ENCODE measurements around the gene COL24A1. TPM values are rescaled to one million over a fixed set of nuclear protein-coding genes. Genes with fewer than 3 reads are reported as not detected.

The COL24A1 gene
- total and polyA plus RNA-seq, 2 donors: 5.2 to 13.7 TPM

GRCh38 chr1:86176226-86176625, 19.7 kb upstream of the COL24A1 start:
- DNase-seq (ENCODE audit: extremely low spot score): no peak
- H3K4me3 ChIP-seq (ENCODE audit: low read depth, low read length): no peak overlapping the region
- no peak overlapping the region for H3K27ac ChIP-seq (ENCODE audit: low read depth)
- H3K36me3 ChIP-seq (ENCODE audit: insufficient read depth): no peaks in the 10 kb centered on the region
- WGBS: 73% methylated on average over 5 of the region's 5 CpGs
- no peaks in the 10 kb centered on the region for H3K4me1 ChIP-seq (ENCODE audit: insufficient read depth)

- Histone ChIP-seq H3K27ac (ENCODE audit: low read depth) (no peak overlapping the region), H3K36me3 (ENCODE audit: insufficient read depth) (no peaks in the 10 kb centered on the region), H3K4me3 (ENCODE audit: low read depth, low read length) (no peak overlapping the region), H3K4me1 (ENCODE audit: insufficient read depth) (no peaks in the 10 kb centered on the region)
- DNase-seq (ENCODE audit: extremely low spot score): no peak
- 49% methylated on average over 5 of the region's 5 CpGs for WGBS
These were observed 19.2 kb upstream of the COL24A1 start for GRCh38 chr1:86175756-86176155.

GRCh38 chr1:86169625-86170024, 13.1 kb upstream of the COL24A1 start:
- H3K4me3 ChIP-seq (ENCODE audit: low read depth, low read length): no peak overlapping the region
- DNase-seq (ENCODE audit: extremely low spot score): no peak
- 37% methylated on average over 1 of the region's 1 CpG for WGBS
- H3K36me3 ChIP-seq (ENCODE audit: insufficient read depth): no peaks in the 10 kb centered on the region
- no peaks in the 10 kb centered on the region for H3K4me1 ChIP-seq (ENCODE audit: insufficient read depth)
- no peak overlapping the region for H3K27ac ChIP-seq (ENCODE audit: low read depth)

- WGBS: 85% methylated on average over 3 of the region's 3 CpGs
- H3K27ac ChIP-seq (ENCODE audit: low read depth): no peak overlapping the region
- H3K4me3 ChIP-seq (ENCODE audit: low read depth, low read length): no peak overlapping the region
- no peaks in the 10 kb centered on the region for H3K4me1 ChIP-seq (ENCODE audit: insufficient read depth)
- H3K36me3 ChIP-seq (ENCODE audit: insufficient read depth): no peaks in the 10 kb centered on the region
- no peak for DNase-seq (ENCODE audit: extremely low spot score)
These were observed 3.2 kb upstream of the COL24A1 start for GRCh38 chr1:86159800-86160199.

- Histone ChIP-seq H3K27ac (ENCODE audit: low read depth) (peak overlapping the region; percentile 59), H3K4me1 (ENCODE audit: insufficient read depth) (no peaks in the 10 kb centered on the region), H3K36me3 (ENCODE audit: insufficient read depth) (no peaks in the 10 kb centered on the region), H3K4me3 (ENCODE audit: low read depth, low read length) (peak overlapping the region; percentile 35)
- no peak for DNase-seq (ENCODE audit: extremely low spot score)
- WGBS: under 1% methylated on average over 40 of the region's 40 CpGs
These were observed 586 bp downstream of the COL24A1 start for GRCh38 chr1:86155807-86156565.

- no peak for DNase-seq (ENCODE audit: extremely low spot score)
- Histone ChIP-seq H3K36me3 (ENCODE audit: insufficient read depth) (no peaks in the 10 kb centered on the region), H3K4me1 (ENCODE audit: insufficient read depth) (no peaks in the 10 kb centered on the region), H3K27ac (ENCODE audit: low read depth) (peak overlapping the region; percentile 64), H3K4me3 (ENCODE audit: low read depth, low read length) (peak overlapping the region; percentile 35)
- 20% methylated on average over 43 of the region's 43 CpGs for whole genome bisulfite sequencing
These were observed 1.3 kb downstream of the COL24A1 start for GRCh38 chr1:86155051-86155806.

- no peaks in the 10 kb centered on the region for H3K4me1 ChIP-seq (ENCODE audit: insufficient read depth)
- no peaks in the 10 kb centered on the region for H3K36me3 ChIP-seq (ENCODE audit: insufficient read depth)
- peak overlapping the region; percentile 19 for H3K4me3 ChIP-seq (ENCODE audit: low read depth, low read length)
- no peak for DNase-seq (ENCODE audit: extremely low spot score)
- WGBS: 53% methylated on average over 20 of the region's 20 CpGs
- H3K27ac ChIP-seq (ENCODE audit: low read depth): no peak overlapping the region
These were observed 2.0 kb downstream of the COL24A1 start for GRCh38 chr1:86154571-86155050.

GRCh38 chr1:86153836-86154235, 2.7 kb downstream of the COL24A1 start:
- Histone ChIP-seq H3K4me3 (ENCODE audit: low read depth, low read length) (no peak overlapping the region), H3K27ac (ENCODE audit: low read depth) (no peak overlapping the region), H3K4me1 (ENCODE audit: insufficient read depth) (no peaks in the 10 kb centered on the region), H3K36me3 (ENCODE audit: insufficient read depth) (no peaks in the 10 kb centered on the region)
- no peak for DNase-seq (ENCODE audit: extremely low spot score)
- WGBS: 81% methylated on average over 6 of the region's 6 CpGs

- no peak overlapping the region for H3K27ac ChIP-seq (ENCODE audit: low read depth)
- 96% methylated on average over 1 of the region's 1 CpG for WGBS
These were observed 3.7 kb downstream of the COL24A1 start for GRCh38 chr1:86152887-86153286.

GRCh38 chr1:86151427-86151826, 5.1 kb downstream of the COL24A1 start:
- DNase-seq (ENCODE audit: extremely low spot score): no peak
- Histone ChIP-seq H3K4me3 (ENCODE audit: low read depth, low read length) (no peak overlapping the region), H3K4me1 (ENCODE audit: insufficient read depth) (no peaks in the 10 kb centered on the region), H3K27ac (ENCODE audit: low read depth) (no peak overlapping the region), H3K36me3 (ENCODE audit: insufficient read depth) (no peaks in the 10 kb centered on the region)
- WGBS: 64% methylated on average over 2 of the region's 2 CpGs

More at GRCh38 chr1:86152887-86153286, 3.7 kb downstream of the COL24A1 start:
- DNase-seq (ENCODE audit: extremely low spot score): no peak
- H3K36me3 ChIP-seq (ENCODE audit: insufficient read depth): no peaks in the 10 kb centered on the region
- no peaks in the 10 kb centered on the region for H3K4me1 ChIP-seq (ENCODE audit: insufficient read depth)
- no peak overlapping the region for H3K4me3 ChIP-seq (ENCODE audit: low read depth, low read length)

- DNase-seq (ENCODE audit: extremely low spot score): no peak
- Histone ChIP-seq H3K4me3 (ENCODE audit: low read depth, low read length) (no peak overlapping the region), H3K27ac (ENCODE audit: low read depth) (no peak overlapping the region)
These were observed 6.0 kb downstream of the COL24A1 start for GRCh38 chr1:86150553-86151055.

GRCh38 chr1:86149591-86149990, 7.0 kb downstream of the COL24A1 start:
- Histone ChIP-seq H3K4me3 (ENCODE audit: low read depth, low read length) (no peak overlapping the region), H3K27ac (ENCODE audit: low read depth) (no peak overlapping the region), H3K36me3 (ENCODE audit: insufficient read depth) (no peaks in the 10 kb centered on the region), H3K4me1 (ENCODE audit: insufficient read depth) (no peaks in the 10 kb centered on the region)
- DNase-seq (ENCODE audit: extremely low spot score): no peak
- WGBS: 100% methylated on average over 1 of the region's 1 CpG

More at GRCh38 chr1:86150553-86151055, 6.0 kb downstream of the COL24A1 start:
- Histone ChIP-seq H3K4me1 (ENCODE audit: insufficient read depth) (no peaks in the 10 kb centered on the region), H3K36me3 (ENCODE audit: insufficient read depth) (no peaks in the 10 kb centered on the region)

GRCh38 chr1:86147755-86148154, 8.8 kb downstream of the COL24A1 start:
- no peak overlapping the region for H3K4me3 ChIP-seq (ENCODE audit: low read depth, low read length)
- DNase-seq (ENCODE audit: extremely low spot score): no peak
- H3K36me3 ChIP-seq (ENCODE audit: insufficient read depth): no peaks in the 10 kb centered on the region
- WGBS: 92% methylated on average over 2 of the region's 2 CpGs
- no peak overlapping the region for H3K27ac ChIP-seq (ENCODE audit: low read depth)
- no peaks in the 10 kb centered on the region for H3K4me1 ChIP-seq (ENCODE audit: insufficient read depth)

GRCh38 chr1:86146566-86146965, 10.0 kb downstream of the COL24A1 start:
- DNase-seq (ENCODE audit: extremely low spot score): no peak

More at GRCh38 chr1:86146566-86146965, 10.0 kb downstream of the COL24A1 start:
- Histone ChIP-seq H3K4me1 (ENCODE audit: insufficient read depth) (no peaks in the 10 kb centered on the region), H3K4me3 (ENCODE audit: low read depth, low read length) (no peak overlapping the region), H3K36me3 (ENCODE audit: insufficient read depth) (no peaks in the 10 kb centered on the region), H3K27ac (ENCODE audit: low read depth) (no peak overlapping the region)
- WGBS: 94% methylated on average over 2 of the region's 2 CpGs
